ENCODE measurements around the gene C3AR1.
"Not testable (repeated sequence)": the region's sequence is repeated elsewhere in the genome, so short reads cannot be mapped to it uniquely, and the experiment has no call there.

The C3AR1 gene

DNA sequence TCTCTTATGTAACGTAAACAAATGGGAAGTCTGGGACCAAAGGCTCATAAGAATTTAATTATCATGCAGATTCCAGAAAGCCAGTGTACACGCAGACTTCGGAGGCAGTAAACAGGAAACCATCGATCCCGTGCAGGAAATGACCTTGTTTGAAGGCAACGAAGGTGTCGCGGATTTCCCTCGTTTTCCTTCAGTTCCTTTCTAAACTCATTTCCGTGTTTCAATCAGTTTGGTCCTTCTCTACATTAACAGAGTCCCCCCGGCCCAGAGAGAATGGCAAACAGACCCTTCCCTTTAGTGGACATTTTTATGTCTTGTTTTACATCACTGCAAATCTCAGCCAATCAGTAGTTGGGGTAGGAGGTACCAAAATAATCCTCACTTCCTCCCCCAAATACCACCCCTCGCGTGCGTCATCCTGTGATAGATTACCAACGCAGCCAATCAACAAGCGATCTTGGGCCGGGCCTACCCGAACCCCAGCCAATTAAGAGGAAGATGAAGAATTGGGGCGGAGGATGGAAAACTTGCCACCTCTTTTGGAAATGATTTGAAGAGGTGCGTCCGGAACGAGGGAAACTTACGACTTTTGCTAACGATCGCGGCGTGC lies 39.8 kb downstream of the C3AR1 start (continued):
- TF ChIP-seq TCF4 (CRISPR knock-in tag; IDR thresholded peaks at IDR 0.05; ENCODE audit: borderline replicate concordance) (peak; percentile 38; the same call in 1 of the 2 replicates), BACH2 (CRISPR knock-in tag; IDR thresholded peaks at IDR 0.05; ENCODE audit: borderline replicate concordance) (no peak), ESRRG (CRISPR knock-in tag; IDR thresholded peaks at IDR 0.05) (no peak)

GRCh38 chr12:8018666-8019581 lies 47.2 kb downstream of the C3AR1 start:
- ATAC-seq = peak; percentile 63
- no peak for TF ChIP-seq RARB (CRISPR knock-in tag; IDR thresholded peaks at IDR 0.05)
- TF ChIP-seq OSR1 (CRISPR knock-in tag; IDR thresholded peaks at IDR 0.05) = no peak
- no peak for TF ChIP-seq ESRRG (CRISPR knock-in tag; IDR thresholded peaks at IDR 0.05)
- TF ChIP-seq TOX (CRISPR knock-in tag; IDR thresholded peaks at IDR 0.05; ENCODE audit: borderline replicate concordance) = no peak
- no peak for TF ChIP-seq ZFP30 (CRISPR knock-in tag; IDR thresholded peaks at IDR 0.05)
- no peak for TF ChIP-seq TCF4 (CRISPR knock-in tag; IDR thresholded peaks at IDR 0.05; ENCODE audit: borderline replicate concordance)
- TF ChIP-seq CREB5 (CRISPR knock-in tag; IDR thresholded peaks at IDR 0.05; ENCODE audit: low read depth) = no peak
- TF ChIP-seq, protein P1, sequence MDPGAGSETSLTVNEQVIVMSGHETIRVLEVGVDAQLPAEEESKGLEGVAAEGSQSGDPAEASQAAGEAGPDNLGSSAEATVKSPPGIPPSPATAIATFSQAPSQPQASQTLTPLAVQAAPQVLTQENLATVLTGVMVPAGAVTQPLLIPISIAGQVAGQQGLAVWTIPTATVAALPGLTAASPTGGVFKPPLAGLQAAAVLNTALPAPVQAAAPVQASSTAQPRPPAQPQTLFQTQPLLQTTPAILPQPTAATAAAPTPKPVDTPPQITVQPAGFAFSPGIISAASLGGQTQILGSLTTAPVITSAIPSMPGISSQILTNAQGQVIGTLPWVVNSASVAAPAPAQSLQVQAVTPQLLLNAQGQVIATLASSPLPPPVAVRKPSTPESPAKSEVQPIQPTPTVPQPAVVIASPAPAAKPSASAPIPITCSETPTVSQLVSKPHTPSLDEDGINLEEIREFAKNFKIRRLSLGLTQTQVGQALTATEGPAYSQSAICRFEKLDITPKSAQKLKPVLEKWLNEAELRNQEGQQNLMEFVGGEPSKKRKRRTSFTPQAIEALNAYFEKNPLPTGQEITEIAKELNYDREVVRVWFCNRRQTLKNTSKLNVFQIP (CRISPR knock-in tag; IDR thresholded peaks at IDR 0.05; ENCODE audit: borderline replicate concordance, low read depth) = no peak
- no peak for TF ChIP-seq PPARA (CRISPR knock-in tag; IDR thresholded peaks at IDR 0.05; ENCODE audit: borderline replicate concordance)
- no peak for TF ChIP-seq BACH2 (CRISPR knock-in tag; IDR thresholded peaks at IDR 0.05; ENCODE audit: borderline replicate concordance)
- TF ChIP-seq ZNF565 (CRISPR knock-in tag; conservative IDR thresholded peaks at IDR 0.05; ENCODE audit: low read depth) = no peak

DNA sequence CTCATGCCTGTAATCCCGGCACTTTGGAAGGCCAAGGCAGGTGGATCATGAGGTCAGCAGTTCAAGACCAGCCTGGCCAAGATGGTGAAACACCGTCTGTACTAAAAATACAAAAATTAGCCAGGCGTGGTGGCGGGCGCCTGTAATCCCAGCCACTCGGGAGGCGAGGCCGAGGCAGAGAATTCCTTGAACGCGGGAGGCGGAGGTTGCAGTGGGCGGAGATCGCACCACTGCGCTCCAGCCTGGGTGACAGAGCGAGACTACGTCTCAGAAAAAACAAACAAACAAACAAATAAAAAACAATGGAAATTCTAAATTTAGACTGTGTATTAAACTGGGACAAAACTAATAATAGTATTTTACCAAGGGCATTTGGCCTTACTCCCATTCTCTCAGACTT lies 47.9 kb downstream of the C3AR1 start:
- ATAC-seq = not testable (repeated sequence)

GRCh38 chr12:8014836-8015235 lies 51.3 kb downstream of the C3AR1 start:
- TF ChIP-seq, protein P1 (CRISPR knock-in tag; IDR thresholded peaks at IDR 0.05; ENCODE audit: borderline replicate concordance, low read depth) = no peak
- TF ChIP-seq ZNF565 (CRISPR knock-in tag; conservative IDR thresholded peaks at IDR 0.05; ENCODE audit: low read depth) (no peak), ZFP30 (CRISPR knock-in tag; IDR thresholded peaks at IDR 0.05) (no peak), GLIS3 (CRISPR knock-in tag; IDR thresholded peaks at IDR 0.05) (no peak), OSR1 (CRISPR knock-in tag; IDR thresholded peaks at IDR 0.05) (no peak), ZNF8 (CRISPR knock-in tag; IDR thresholded peaks at IDR 0.05) (no peak), ZFP3 (CRISPR knock-in tag; IDR thresholded peaks at IDR 0.05) (no peak), ISL1 (CRISPR knock-in tag; IDR thresholded peaks at IDR 0.05) (no peak), CSRNP3 (CRISPR knock-in tag; IDR thresholded peaks at IDR 0.05) (no peak), PATZ1 (CRISPR knock-in tag; IDR thresholded peaks at IDR 0.05; ENCODE audit: borderline replicate concordance) (no peak), TOX (CRISPR knock-in tag; IDR thresholded peaks at IDR 0.05; ENCODE audit: borderline replicate concordance) (no peak)
- ATAC-seq = peak; percentile 84

All from SK-N-SH treated with all-trans-retinoic acid at 6 μM for 48 hours (cell line).